HCT116 (cell line): ENCODE measurements around the gene ENPP4. TPM values are rescaled to one million over a fixed set of nuclear protein-coding genes. Genes with fewer than 3 reads are reported as not detected.

Experiments
- ATAC-seq: fragments of 200-7000 bp; cut with Tn5 transposase; 2 replicates; pipeline ENCODE4 v1.9.1; 2020; ENCODE audit warnings: mild to moderate bottlenecking, moderate library complexity
- BruUV-seq: library from RNA; stranded (reverse); fragments of 400-500 nt; replicated peaks from 2 replicates; lab custom pipeline; 2021; lab: Mats Ljungman, UMichigan
- CTCF ChIA-PET: fragments of 300-600 bp; sonication (Branson Sonifier 250); formaldehyde crosslinking; loops from one replicate; lab custom pipeline; 2021; ENCODE audit warnings: antibody characterized with exemption; lab: Charles Lee
- POLR2A ChIA-PET: fragments of 300-600, 350-600 bp; sonication (Branson Sonifier 250); formaldehyde crosslinking; loops from one replicate; lab custom pipeline; 2021; ENCODE audit warnings: antibody characterized with exemption; lab: Charles Lee
- RAD21 ChIA-PET, 2 experiments: fragments of 300-600 bp; sonication (Branson Sonifier 250); formaldehyde crosslinking; loops; one replicate each; lab custom pipeline; 2023; ENCODE audit warnings: low total read pairs in 2 of 2; ENCODE audit not compliant: uncharacterized antibody in 2 of 2, unreplicated experiment in 2 of 2, low non-redundant PET in 1 of 2; lab: Charles Lee
- DNase-seq: peaks from one replicate; pipeline ENCODE4 v3.0.0-alpha.2; 2010; ENCODE audit warnings: low read depth, low spot score
- H2AFZ ChIP-seq: fragments of 200-600 bp; shearing (Covaris generic), sonication (generic); 2 replicates; pipeline ENCODE4 v1.6.1; 2017; ENCODE audit warnings: low read depth, mixed run types, mixed read lengths, antibody characterized with exemption, low read length; ENCODE audit not compliant: poor library complexity, severe bottlenecking
- H3K27ac ChIP-seq: 2 replicates; pipeline ENCODE4 v1.5.1; 2012; ENCODE audit warnings: low read depth, low read length
- H3K27me3 ChIP-seq: fragments of 200-600 bp; sonication (generic); 2 replicates; pipeline ENCODE4 v1.6.1; 2016; ENCODE audit warnings: mixed run types, low read length, mixed read lengths; ENCODE audit not compliant: insufficient read depth
- H3K36me3 ChIP-seq, 2 experiments: fragments of 200-500 bp in 1 of 2; fragments of 200-600 bp in 1 of 2; sonication (Bioruptor generic) in 1 of 2; sonication (generic) in 1 of 2; 2 replicates each; pipeline versions ENCODE4 v1.5.1 to v1.6.1; 2014 to 2016; ENCODE audit warnings: low read length in 2 of 2, inconsistent platforms in 1 of 2, mixed read lengths in 1 of 2, mixed run types in 1 of 2; ENCODE audit not compliant: insufficient read depth in 2 of 2, control insufficient read depth in 1 of 2
- H3K4me1 ChIP-seq, 2 experiments: fragments of 200-600 bp in 1 of 2; sonication (generic) in 1 of 2; 2 replicates each; pipeline versions ENCODE4 v1.5.1 to v1.6.1; 2012 to 2017; ENCODE audit warnings: low read length in 2 of 2, inconsistent platforms in 1 of 2, mild to moderate bottlenecking in 1 of 2, mixed read lengths in 1 of 2, mixed run types in 1 of 2, moderate library complexity in 1 of 2; ENCODE audit not compliant: insufficient read depth in 2 of 2, control insufficient read depth in 1 of 2
- H3K4me2 ChIP-seq: fragments of 200-600 bp; sonication (generic); 2 replicates; pipeline ENCODE4 v1.6.1; 2017; ENCODE audit warnings: mixed run types, low read length, mixed read lengths
- H3K4me3 ChIP-seq, 2 experiments: fragments of 200-600 bp in 1 of 2; sonication (generic) in 1 of 2; replicated peaks in 1 of 2; 2 replicates each; pipeline ENCODE4 v1.5.1; 2011 to 2016; ENCODE audit warnings: low read length in 2 of 2, control low read depth in 1 of 2, low read depth in 1 of 2, mild to moderate bottlenecking in 1 of 2, mixed read lengths in 1 of 2, mixed run types in 1 of 2
- H3K79me2 ChIP-seq: fragments of 200-600 bp; sonication (generic); 2 replicates; pipeline ENCODE4 v1.6.1; 2017; ENCODE audit warnings: mild to moderate bottlenecking, mixed run types, low read length, moderate library complexity, mixed read lengths; ENCODE audit not compliant: insufficient read depth
- H3K9ac ChIP-seq: fragments of 200-600 bp; sonication (generic); 2 replicates; pipeline ENCODE4 v1.6.1; 2016; ENCODE audit warnings: low read length, mixed read lengths
- H3K9me2 ChIP-seq: fragments of 200-600 bp; sonication (generic), shearing (Covaris generic); 2 replicates; pipeline ENCODE4 v1.6.1; 2017; ENCODE audit warnings: mixed run types, mild to moderate bottlenecking, moderate library complexity; ENCODE audit not compliant: insufficient read depth
- H3K9me3 ChIP-seq, 2 experiments: fragments of 200-500 bp in 1 of 2; fragments of 200-600 bp in 1 of 2; sonication (Bioruptor generic) in 1 of 2; sonication (generic) in 1 of 2; 2 replicates each; pipeline ENCODE4 v1.6.1; 2014 to 2017; ENCODE audit warnings: low read length in 2 of 2, mixed read lengths in 2 of 2, inconsistent platforms in 1 of 2, low read depth in 1 of 2, mild to moderate bottlenecking in 1 of 2, mixed run types in 1 of 2, moderate library complexity in 1 of 2; ENCODE audit not compliant: control insufficient read depth in 1 of 2, insufficient read depth in 1 of 2
- H4K20me1 ChIP-seq: fragments of 200-600 bp; sonication (generic), shearing (Covaris generic); 2 replicates; pipeline ENCODE4 v1.6.1; 2017; ENCODE audit warnings: mixed run types, mild to moderate bottlenecking, moderate library complexity; ENCODE audit not compliant: insufficient read depth
- CBX3 ChIP-seq: IDR thresholded peaks from 2 replicates; pipeline ENCODE4 v1.6.1; 2012; ENCODE audit warnings: low read depth
- CEBPB ChIP-seq: IDR thresholded peaks from 2 replicates; pipeline ENCODE4 v1.6.1; 2012; ENCODE audit warnings: low read depth
- EGR1 ChIP-seq: IDR thresholded peaks from 2 replicates; pipeline ENCODE4 v1.6.1; 2012; ENCODE audit warnings: low read depth
- ELF1 ChIP-seq: IDR thresholded peaks from 2 replicates; pipeline ENCODE4 v1.6.1; 2012; ENCODE audit warnings: low read depth, borderline replicate concordance
- POLR2A ChIP-seq: IDR thresholded peaks from 2 replicates; pipeline ENCODE4 v1.7.0; 2011; ENCODE audit warnings: borderline replicate concordance; ENCODE audit not compliant: insufficient read depth, insufficient read length; ENCODE audit errors: extremely low read depth
- SP1 ChIP-seq: IDR thresholded peaks from 2 replicates; pipeline ENCODE4 v1.6.1; 2012; ENCODE audit warnings: low read depth
- SRF ChIP-seq: IDR thresholded peaks from 2 replicates; pipeline ENCODE4 v1.6.1; 2012; ENCODE audit warnings: low read depth
- ZNF274 ChIP-seq: fragments of 200-500 bp; sonication (Bioruptor generic); IDR thresholded peaks from 2 replicates; pipeline ENCODE4 v1.6.1; 2014; ENCODE audit warnings: mild to moderate bottlenecking, low read depth, low read length, inconsistent platforms
- intact Hi-C: fragments of 100-400 bp; cut with micrococcal nuclease; formaldehyde crosslinking; loops from 2 replicates; pipeline ENCODE4 v1.10.0; 2022
- total RNA-seq: library from RNA; stranded (reverse); gene quantifications from one replicate; pipeline ENCODE4 v1.2.1, GENCODE V29; 2021; ENCODE audit not compliant: unreplicated experiment
- TF ChIP-seq, protein P1 (sequence below): IDR thresholded peaks from 2 replicates; pipeline ENCODE4 v1.6.1; 2012
- TF ChIP-seq, protein P2 (sequence below), 3 experiments: fragments of 200-600 bp in 1 of 3; sonication (generic) in 1 of 3; IDR thresholded peaks in 2 of 3; conservative IDR thresholded peaks in 1 of 3; 2 replicates each; pipeline ENCODE4 v1.5.1; 2012 to 2017; ENCODE audit warnings: low read depth in 2 of 3, low read length in 2 of 3, antibody characterized with exemption in 1 of 3, borderline replicate concordance in 1 of 3, control low read depth in 1 of 3, mild to moderate bottlenecking in 1 of 3, mixed read lengths in 1 of 3, mixed run types in 1 of 3, moderate library complexity in 1 of 3; ENCODE audit not compliant: insufficient read depth in 1 of 3
- TF ChIP-seq, protein P3 (sequence below): IDR thresholded peaks from 2 replicates; pipeline ENCODE4 v1.6.1; 2011; ENCODE audit warnings: mild to moderate bottlenecking, low read length, moderate library complexity; ENCODE audit not compliant: insufficient replicate concordance; ENCODE audit errors: extremely low read depth
- TF ChIP-seq, protein P4 (sequence below): IDR thresholded peaks from 2 replicates; pipeline ENCODE4 v1.6.1; 2012

The ENPP4 gene
- total RNA-seq, 1 experiment from 2014 or later = 9.6 TPM

DNA sequence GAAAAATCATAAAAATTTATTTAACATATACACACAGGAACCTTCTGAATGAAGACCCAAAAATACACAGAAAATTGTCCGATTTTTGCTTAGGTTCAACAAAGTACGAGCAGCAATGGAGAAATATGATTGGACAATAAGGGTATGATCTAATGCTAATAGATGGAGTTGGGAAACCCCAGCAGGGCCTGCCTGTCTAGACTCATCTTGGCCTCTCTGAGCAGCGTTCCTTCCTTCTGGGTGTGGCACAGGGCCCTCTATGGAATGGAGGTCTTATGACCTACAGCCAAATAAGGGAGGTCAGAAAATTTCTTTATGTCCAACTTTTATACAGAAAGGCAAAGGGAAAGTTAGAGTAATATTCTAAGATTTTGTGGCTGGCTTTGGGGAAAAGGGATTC, 27.7 kb upstream of the ENPP4 start:
- H3K9me2 ChIP-seq = no peaks in the 10 kb centered on the region
- no peak overlapping the region for H2AFZ ChIP-seq
- H3K4me2 ChIP-seq = no peak overlapping the region
- no peak overlapping the region for H3K27ac ChIP-seq
- ATAC-seq (no peak), DNase-seq (no peak)
- H4K20me1 ChIP-seq = no peaks in the 10 kb centered on the region
- no peak overlapping the region for H3K9ac ChIP-seq
- no peaks in the 10 kb centered on the region for H3K27me3 ChIP-seq
- H3K4me3 ChIP-seq = no peak overlapping the region
- ChIA-PET POLR2A (no interaction called here), RAD21 (no interaction called here), CTCF (interaction anchor here (2.2 kb wide), 1 partner anchor 12 kb away, joined by 11 read pairs; no protein-coding TSS in a partner anchor)
- H3K4me1 ChIP-seq = peaks cover 24 to 25% of the 10 kb centered on the region in 2 experiments
- intact Hi-C loops = no loop called here
- H3K36me3 ChIP-seq = no peaks in the 10 kb centered on the region
- H3K9me3 ChIP-seq = 0 out of 4 replicates have a peak, but pooled peaks cover 0 to under 1% of the 10 kb centered on the region in 2 experiments
- TF ChIP-seq EGR1 (no peak), ZNF274 (no peak), SRF (no peak), POLR2A (no peak), CBX3 (no peak), SP1 (no peak), ELF1 (no peak), CEBPB (no peak)
- TF ChIP-seq, protein P1, sequence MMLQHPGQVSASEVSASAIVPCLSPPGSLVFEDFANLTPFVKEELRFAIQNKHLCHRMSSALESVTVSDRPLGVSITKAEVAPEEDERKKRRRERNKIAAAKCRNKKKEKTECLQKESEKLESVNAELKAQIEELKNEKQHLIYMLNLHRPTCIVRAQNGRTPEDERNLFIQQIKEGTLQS = no peak
- TF ChIP-seq, protein P2, sequence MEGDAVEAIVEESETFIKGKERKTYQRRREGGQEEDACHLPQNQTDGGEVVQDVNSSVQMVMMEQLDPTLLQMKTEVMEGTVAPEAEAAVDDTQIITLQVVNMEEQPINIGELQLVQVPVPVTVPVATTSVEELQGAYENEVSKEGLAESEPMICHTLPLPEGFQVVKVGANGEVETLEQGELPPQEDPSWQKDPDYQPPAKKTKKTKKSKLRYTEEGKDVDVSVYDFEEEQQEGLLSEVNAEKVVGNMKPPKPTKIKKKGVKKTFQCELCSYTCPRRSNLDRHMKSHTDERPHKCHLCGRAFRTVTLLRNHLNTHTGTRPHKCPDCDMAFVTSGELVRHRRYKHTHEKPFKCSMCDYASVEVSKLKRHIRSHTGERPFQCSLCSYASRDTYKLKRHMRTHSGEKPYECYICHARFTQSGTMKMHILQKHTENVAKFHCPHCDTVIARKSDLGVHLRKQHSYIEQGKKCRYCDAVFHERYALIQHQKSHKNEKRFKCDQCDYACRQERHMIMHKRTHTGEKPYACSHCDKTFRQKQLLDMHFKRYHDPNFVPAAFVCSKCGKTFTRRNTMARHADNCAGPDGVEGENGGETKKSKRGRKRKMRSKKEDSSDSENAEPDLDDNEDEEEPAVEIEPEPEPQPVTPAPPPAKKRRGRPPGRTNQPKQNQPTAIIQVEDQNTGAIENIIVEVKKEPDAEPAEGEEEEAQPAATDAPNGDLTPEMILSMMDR (IDR thresholded peaks at IDR 0.05 in 2 of 3, conservative IDR thresholded peaks at IDR 0.05 in 1 of 3; ENCODE audit: borderline replicate concordance in 1 of 3, insufficient read depth in 1 of 3, low read depth in 2 of 3, low read length in 2 of 3) = no peak
- TF ChIP-seq, protein P3, sequence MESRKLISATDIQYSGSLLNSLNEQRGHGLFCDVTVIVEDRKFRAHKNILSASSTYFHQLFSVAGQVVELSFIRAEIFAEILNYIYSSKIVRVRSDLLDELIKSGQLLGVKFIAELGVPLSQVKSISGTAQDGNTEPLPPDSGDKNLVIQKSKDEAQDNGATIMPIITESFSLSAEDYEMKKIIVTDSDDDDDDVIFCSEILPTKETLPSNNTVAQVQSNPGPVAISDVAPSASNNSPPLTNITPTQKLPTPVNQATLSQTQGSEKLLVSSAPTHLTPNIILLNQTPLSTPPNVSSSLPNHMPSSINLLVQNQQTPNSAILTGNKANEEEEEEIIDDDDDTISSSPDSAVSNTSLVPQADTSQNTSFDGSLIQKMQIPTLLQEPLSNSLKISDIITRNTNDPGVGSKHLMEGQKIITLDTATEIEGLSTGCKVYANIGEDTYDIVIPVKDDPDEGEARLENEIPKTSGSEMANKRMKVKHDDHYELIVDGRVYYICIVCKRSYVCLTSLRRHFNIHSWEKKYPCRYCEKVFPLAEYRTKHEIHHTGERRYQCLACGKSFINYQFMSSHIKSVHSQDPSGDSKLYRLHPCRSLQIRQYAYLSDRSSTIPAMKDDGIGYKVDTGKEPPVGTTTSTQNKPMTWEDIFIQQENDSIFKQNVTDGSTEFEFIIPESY = no peak
- TF ChIP-seq, protein P4, sequence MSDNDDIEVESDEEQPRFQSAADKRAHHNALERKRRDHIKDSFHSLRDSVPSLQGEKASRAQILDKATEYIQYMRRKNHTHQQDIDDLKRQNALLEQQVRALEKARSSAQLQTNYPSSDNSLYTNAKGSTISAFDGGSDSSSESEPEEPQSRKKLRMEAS = no peak
- no peaks in the 10 kb centered on the region for H3K79me2 ChIP-seq
- BruUV-seq = no TSS peak
